ENCODE data around the gene RBM5.

RBM5 gene

GRCh38 chr3:50167069-50167840, 78.5 kb downstream of the RBM5 start:
- H3K4me3 ChIP-seq (ENCODE audit: low read depth, low read length): no peak overlapping the region
- TF ChIP-seq CTCF (IDR thresholded peaks at IDR 0.05; ENCODE audit: borderline replicate concordance, insufficient read depth, low read depth, low read length): no peak

- TF ChIP-seq CTCF (IDR thresholded peaks at IDR 0.05; ENCODE audit: borderline replicate concordance, insufficient read depth, low read depth, low read length): no peak
- no peak overlapping the region for H3K4me3 ChIP-seq (ENCODE audit: low read depth, low read length)
Measured at GRCh38 chr3:50167841-50168209, 79.1 kb downstream of the RBM5 start.

GRCh38 chr3:50168388-50168787, 79.7 kb downstream of the RBM5 start:
- no peak for TF ChIP-seq CTCF (IDR thresholded peaks at IDR 0.05; ENCODE audit: borderline replicate concordance, insufficient read depth, low read depth, low read length)
- no peak overlapping the region for H3K4me3 ChIP-seq (ENCODE audit: low read depth, low read length)
